ENCODE measurements around the gene OR4D9.

DNA sequence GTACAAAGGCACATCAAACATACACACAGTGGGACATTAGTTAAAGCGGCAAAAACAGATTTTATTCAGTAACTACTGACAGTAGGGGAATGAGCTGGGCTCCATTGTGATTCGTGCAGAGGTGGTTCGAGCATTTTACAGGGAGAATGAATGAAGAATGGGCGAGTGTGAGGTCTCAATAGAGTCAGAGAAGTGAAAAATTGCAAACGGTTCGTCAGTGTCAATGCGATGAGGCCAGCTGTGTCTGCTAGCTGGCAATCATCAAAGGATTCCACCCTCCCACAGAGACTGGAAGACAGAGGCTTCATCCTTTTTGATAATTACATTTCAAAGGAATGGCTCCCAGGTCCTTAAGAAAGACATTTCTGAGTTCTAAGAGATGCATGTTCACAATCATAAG, 17.4 kb downstream of the OR4D9 start:
- TF ChIP-seq, protein P1, sequence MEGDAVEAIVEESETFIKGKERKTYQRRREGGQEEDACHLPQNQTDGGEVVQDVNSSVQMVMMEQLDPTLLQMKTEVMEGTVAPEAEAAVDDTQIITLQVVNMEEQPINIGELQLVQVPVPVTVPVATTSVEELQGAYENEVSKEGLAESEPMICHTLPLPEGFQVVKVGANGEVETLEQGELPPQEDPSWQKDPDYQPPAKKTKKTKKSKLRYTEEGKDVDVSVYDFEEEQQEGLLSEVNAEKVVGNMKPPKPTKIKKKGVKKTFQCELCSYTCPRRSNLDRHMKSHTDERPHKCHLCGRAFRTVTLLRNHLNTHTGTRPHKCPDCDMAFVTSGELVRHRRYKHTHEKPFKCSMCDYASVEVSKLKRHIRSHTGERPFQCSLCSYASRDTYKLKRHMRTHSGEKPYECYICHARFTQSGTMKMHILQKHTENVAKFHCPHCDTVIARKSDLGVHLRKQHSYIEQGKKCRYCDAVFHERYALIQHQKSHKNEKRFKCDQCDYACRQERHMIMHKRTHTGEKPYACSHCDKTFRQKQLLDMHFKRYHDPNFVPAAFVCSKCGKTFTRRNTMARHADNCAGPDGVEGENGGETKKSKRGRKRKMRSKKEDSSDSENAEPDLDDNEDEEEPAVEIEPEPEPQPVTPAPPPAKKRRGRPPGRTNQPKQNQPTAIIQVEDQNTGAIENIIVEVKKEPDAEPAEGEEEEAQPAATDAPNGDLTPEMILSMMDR (IDR thresholded peaks at IDR 0.05) = no peak
- TF ChIP-seq POLR2A (IDR thresholded peaks at IDR 0.05) = no peak

All from right lobe of liver (tissue), 4 donors.